K562 (cell line): ENCODE measurements around the gene GPR162. TPM values are rescaled to one million over a fixed set of nuclear protein-coding genes. Genes with fewer than 3 reads are reported as not detected.

Experiments used
- ARHGAP35 ChIP-seq: fragments of 450-650 bp; IDR thresholded peaks from 2 replicates; pipeline ENCODE4 v1.6.1; 2018; ENCODE audit not compliant: partially characterized antibody
- BHLHE40 ChIP-seq: IDR thresholded peaks from 2 replicates; pipeline ENCODE4 v1.6.1; 2011; ENCODE audit warnings: low read length, improper control_type of control experiment
- CBFB ChIP-seq: sonication (generic); formaldehyde crosslinking; IDR thresholded peaks from 2 replicates; pipeline ENCODE4 v1.4.0; 2020; ENCODE audit warnings: mild to moderate bottlenecking, missing genetic modification reagents
- FOSL1 ChIP-seq: fragments of 200-800 bp; sonication (Bioruptor generic); conservative IDR thresholded peaks from 2 replicates; pipeline ENCODE4 v1.6.1; 2016; ENCODE audit warnings: missing genetic modification characterization, missing compliant biosample characterization
- GATAD2A ChIP-seq: fragments of 450-650 bp; IDR thresholded peaks from 2 replicates; pipeline ENCODE4 v1.6.1; 2017
- KDM5B ChIP-seq: fragments of 200-600 bp; sonication (generic); IDR thresholded peaks from 2 replicates; pipeline ENCODE4 v1.6.1; 2012; ENCODE audit warnings: low read depth, mild to moderate bottlenecking, moderate library complexity, low read length, control low read depth, inconsistent platforms; ENCODE audit not compliant: insufficient replicate concordance
- MCM7 ChIP-seq, 2 experiments: fragments of 450-650 bp; IDR thresholded peaks; 2 replicates each; pipeline ENCODE4 v1.6.1; 2016 to 2018
- MED1 ChIP-seq: sonication (generic); formaldehyde crosslinking; IDR thresholded peaks from 2 replicates; pipeline ENCODE4 v1.8.1; 2023; ENCODE audit warnings: missing genetic modification reagents, borderline replicate concordance
- NBN ChIP-seq: fragments of 450-650 bp; IDR thresholded peaks from 2 replicates; pipeline ENCODE4 v1.6.1; 2016; ENCODE audit warnings: low read depth, mild to moderate bottlenecking
- NONO ChIP-seq, 2 experiments: fragments of 200-400 bp in 1 of 2; fragments of 450-650 bp in 1 of 2; formaldehyde crosslinking in 1 of 2; IDR thresholded peaks; 2 replicates each; pipeline ENCODE4 v1.6.1; 2017; ENCODE audit warnings: low read depth in 2 of 2, mild to moderate bottlenecking in 2 of 2, moderate library complexity in 2 of 2, low read length in 1 of 2
- ZNF133 ChIP-seq: fragments of 250-450 bp; sonication (Bioruptor Pico); IDR thresholded peaks from 2 replicates; pipeline ENCODE4 v1.4.0; 2020; ENCODE audit warnings: mild to moderate bottlenecking
- ZNF41 ChIP-seq: fragments of 250-450 bp; sonication (Bioruptor Pico); conservative IDR thresholded peaks from 2 replicates; pipeline ENCODE4 v1.4.0; 2020; ENCODE audit warnings: mild to moderate bottlenecking
- ZNF584 ChIP-seq: fragments of 200-800 bp; sonication (Bioruptor generic); IDR thresholded peaks from 2 replicates; pipeline ENCODE4 v1.6.1; 2016; ENCODE audit warnings: low read depth, mild to moderate bottlenecking, missing genetic modification characterization, missing compliant biosample characterization
- polyA plus RNA-seq, 8 experiments: library from polyadenylated mRNA; depleted of rRNA in 4 of 8; stranded (reverse) in 5 of 8; unstranded in 3 of 8; fragments of >200 nt; fragmentation: Nextera tagmentation in 2 of 8; fragmentation: Illumina TruSeq in 1 of 8; extraction: Ambion mirVana in 2 of 8; extraction: Trizol in 1 of 8; gene quantifications; 2 replicates each; pipeline versions ENCODE4 v1.2.1 to v1.2.3, GENCODE V29; 2011 to 2014; ENCODE audit warnings: inconsistent platforms in 1 of 8, missing spikeins in 1 of 8
- total RNA-seq, 7 experiments: library from RNA; depleted of rRNA in 6 of 7; stranded (reverse); fragments of >200 nt in 6 of 7; fragmentation: Illumina TruSeq in 2 of 7; extraction: Trizol in 2 of 7; gene quantifications; 2 replicates each; pipeline versions ENCODE4 v1.2.1 to v1.2.3, GENCODE V29; 2011 to 2021; ENCODE audit warnings: low replicate concordance in 1 of 7
- TF ChIP-seq, protein P1 (sequence below): sonication (generic); formaldehyde crosslinking; IDR thresholded peaks from 2 replicates; pipeline ENCODE4 v1.8.0; 2023; ENCODE audit warnings: mild to moderate bottlenecking, missing genetic modification reagents
- TF ChIP-seq, protein P2 (sequence below): sonication (generic); formaldehyde crosslinking; IDR thresholded peaks from 2 replicates; pipeline ENCODE4 v1.8.0; 2022; ENCODE audit warnings: mild to moderate bottlenecking, missing genetic modification reagents
- TF ChIP-seq, protein P3 (sequence below): fragments of 150-350 bp; conservative IDR thresholded peaks from 2 replicates; pipeline ENCODE4 v1.6.1; 2014; ENCODE audit warnings: low read length
- TF ChIP-seq, protein P4 (sequence below), 2 experiments: fragments of 450-650 bp in 1 of 2; sonication (generic) in 1 of 2; formaldehyde crosslinking in 1 of 2; IDR thresholded peaks in 1 of 2; conservative IDR thresholded peaks in 1 of 2; 2 replicates each; pipeline versions ENCODE4 v1.6.1 to v1.8.1; 2016 to 2023; ENCODE audit warnings: mild to moderate bottlenecking in 2 of 2, moderate library complexity in 2 of 2, inconsistent platforms in 1 of 2, missing genetic modification reagents in 1 of 2

GPR162 gene
- total and polyA plus RNA-seq, 9 of the 15 experiments (the other 6 are each of a cell fraction or from before 2014, with no cell fraction given): 0.65 to 1.8 (median 1.1) TPM; not detected in 2

DNA sequence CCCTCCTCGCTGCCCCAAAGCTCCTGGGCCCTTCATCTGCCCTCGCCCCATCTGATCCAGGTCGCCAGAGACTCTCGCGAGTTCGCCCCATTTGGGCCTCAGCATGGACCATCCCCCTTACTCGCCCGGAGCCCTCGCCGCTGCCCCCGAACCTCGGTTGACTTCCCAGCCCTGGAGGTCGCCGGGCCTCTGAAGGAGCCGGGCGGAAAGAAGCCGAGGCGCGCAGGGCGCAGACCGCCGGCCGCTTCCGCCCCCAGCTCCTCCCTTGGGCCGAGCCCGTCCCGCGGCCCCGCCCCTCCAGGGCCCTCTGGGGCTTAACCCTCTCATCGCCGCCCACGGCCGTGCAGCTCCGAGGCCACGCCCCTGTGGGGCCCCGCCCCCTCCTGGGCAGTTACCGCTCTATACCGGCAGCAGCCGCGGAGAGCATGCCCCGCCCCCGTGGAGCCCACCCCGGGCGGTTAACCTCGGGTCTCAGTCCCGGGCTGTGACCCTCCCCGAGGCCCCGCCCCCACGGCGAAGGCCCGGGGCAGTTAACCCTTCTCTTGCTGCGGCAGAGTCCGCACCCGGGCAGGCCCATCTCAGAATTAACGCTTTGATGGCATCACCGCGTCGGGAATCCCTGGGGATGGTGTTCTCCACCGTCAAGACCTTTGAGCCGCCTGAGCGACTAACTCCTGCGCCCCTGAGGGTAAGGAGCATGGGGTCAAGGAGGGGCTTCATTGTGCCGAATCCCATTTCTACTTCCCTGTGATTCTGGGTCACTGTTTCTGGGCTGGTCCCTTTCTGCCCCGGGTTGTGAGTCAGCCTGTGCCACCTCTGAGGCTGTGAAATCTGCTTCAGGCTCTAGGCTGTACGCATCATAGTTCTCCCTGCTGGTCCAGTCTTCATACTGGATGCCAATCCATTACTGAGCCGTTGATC is 51.7 kb downstream of the GPR162 start, which contains the start of gene SPSB2 (continued):
- TF ChIP-seq, protein P1, sequence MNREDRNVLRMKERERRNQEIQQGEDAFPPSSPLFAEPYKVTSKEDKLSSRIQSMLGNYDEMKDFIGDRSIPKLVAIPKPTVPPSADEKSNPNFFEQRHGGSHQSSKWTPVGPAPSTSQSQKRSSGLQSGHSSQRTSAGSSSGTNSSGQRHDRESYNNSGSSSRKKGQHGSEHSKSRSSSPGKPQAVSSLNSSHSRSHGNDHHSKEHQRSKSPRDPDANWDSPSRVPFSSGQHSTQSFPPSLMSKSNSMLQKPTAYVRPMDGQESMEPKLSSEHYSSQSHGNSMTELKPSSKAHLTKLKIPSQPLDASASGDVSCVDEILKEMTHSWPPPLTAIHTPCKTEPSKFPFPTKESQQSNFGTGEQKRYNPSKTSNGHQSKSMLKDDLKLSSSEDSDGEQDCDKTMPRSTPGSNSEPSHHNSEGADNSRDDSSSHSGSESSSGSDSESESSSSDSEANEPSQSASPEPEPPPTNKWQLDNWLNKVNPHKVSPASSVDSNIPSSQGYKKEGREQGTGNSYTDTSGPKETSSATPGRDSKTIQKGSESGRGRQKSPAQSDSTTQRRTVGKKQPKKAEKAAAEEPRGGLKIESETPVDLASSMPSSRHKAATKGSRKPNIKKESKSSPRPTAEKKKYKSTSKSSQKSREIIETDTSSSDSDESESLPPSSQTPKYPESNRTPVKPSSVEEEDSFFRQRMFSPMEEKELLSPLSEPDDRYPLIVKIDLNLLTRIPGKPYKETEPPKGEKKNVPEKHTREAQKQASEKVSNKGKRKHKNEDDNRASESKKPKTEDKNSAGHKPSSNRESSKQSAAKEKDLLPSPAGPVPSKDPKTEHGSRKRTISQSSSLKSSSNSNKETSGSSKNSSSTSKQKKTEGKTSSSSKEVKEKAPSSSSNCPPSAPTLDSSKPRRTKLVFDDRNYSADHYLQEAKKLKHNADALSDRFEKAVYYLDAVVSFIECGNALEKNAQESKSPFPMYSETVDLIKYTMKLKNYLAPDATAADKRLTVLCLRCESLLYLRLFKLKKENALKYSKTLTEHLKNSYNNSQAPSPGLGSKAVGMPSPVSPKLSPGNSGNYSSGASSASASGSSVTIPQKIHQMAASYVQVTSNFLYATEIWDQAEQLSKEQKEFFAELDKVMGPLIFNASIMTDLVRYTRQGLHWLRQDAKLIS: no peak
- TF ChIP-seq ZNF41 (CRISPR knock-in tag): no peak
- no peak for TF ChIP-seq NBN
- no peak for TF ChIP-seq KDM5B
- TF ChIP-seq MCM7 (IDR thresholded peaks at IDR 0.05): no peak
- TF ChIP-seq, protein P2, sequence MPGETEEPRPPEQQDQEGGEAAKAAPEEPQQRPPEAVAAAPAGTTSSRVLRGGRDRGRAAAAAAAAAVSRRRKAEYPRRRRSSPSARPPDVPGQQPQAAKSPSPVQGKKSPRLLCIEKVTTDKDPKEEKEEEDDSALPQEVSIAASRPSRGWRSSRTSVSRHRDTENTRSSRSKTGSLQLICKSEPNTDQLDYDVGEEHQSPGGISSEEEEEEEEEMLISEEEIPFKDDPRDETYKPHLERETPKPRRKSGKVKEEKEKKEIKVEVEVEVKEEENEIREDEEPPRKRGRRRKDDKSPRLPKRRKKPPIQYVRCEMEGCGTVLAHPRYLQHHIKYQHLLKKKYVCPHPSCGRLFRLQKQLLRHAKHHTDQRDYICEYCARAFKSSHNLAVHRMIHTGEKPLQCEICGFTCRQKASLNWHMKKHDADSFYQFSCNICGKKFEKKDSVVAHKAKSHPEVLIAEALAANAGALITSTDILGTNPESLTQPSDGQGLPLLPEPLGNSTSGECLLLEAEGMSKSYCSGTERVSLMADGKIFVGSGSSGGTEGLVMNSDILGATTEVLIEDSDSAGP (CRISPR knock-in tag): no peak
- no peak for TF ChIP-seq ZNF133 (CRISPR knock-in tag)
- no peak for TF ChIP-seq ARHGAP35
- TF ChIP-seq BHLHE40: no peak
- TF ChIP-seq, protein P3, sequence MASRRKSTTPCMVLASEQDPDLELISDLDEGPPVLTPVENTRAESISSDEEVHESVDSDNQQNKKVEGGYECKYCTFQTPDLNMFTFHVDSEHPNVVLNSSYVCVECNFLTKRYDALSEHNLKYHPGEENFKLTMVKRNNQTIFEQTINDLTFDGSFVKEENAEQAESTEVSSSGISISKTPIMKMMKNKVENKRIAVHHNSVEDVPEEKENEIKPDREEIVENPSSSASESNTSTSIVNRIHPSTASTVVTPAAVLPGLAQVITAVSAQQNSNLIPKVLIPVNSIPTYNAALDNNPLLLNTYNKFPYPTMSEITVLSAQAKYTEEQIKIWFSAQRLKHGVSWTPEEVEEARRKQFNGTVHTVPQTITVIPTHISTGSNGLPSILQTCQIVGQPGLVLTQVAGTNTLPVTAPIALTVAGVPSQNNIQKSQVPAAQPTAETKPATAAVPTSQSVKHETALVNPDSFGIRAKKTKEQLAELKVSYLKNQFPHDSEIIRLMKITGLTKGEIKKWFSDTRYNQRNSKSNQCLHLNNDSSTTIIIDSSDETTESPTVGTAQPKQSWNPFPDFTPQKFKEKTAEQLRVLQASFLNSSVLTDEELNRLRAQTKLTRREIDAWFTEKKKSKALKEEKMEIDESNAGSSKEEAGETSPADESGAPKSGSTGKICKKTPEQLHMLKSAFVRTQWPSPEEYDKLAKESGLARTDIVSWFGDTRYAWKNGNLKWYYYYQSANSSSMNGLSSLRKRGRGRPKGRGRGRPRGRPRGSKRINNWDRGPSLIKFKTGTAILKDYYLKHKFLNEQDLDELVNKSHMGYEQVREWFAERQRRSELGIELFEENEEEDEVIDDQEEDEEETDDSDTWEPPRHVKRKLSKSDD: no peak
- TF ChIP-seq GATAD2A: 0 out of 2 replicates have a peak, but pooled peaks have one; percentile 22
- TF ChIP-seq ZNF584: no peak
- 0 out of 4 replicates have a peak, but pooled peaks of 1 of the 2 experiments have one; percentile 15 for TF ChIP-seq NONO (IDR thresholded peaks at IDR 0.05; ENCODE audit: low read depth in 2 of 2, low read length in 1 of 2)
- no peak for TF ChIP-seq CBFB (CRISPR knock-in tag)
- TF ChIP-seq FOSL1 (tag): peak; percentile 40; the same call in 1 of the 2 replicates
- TF ChIP-seq, protein P4, sequence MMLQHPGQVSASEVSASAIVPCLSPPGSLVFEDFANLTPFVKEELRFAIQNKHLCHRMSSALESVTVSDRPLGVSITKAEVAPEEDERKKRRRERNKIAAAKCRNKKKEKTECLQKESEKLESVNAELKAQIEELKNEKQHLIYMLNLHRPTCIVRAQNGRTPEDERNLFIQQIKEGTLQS (IDR thresholded peaks at IDR 0.05): peak; percentile 31
- TF ChIP-seq, protein P4 (CRISPR knock-in tag; conservative IDR thresholded peaks at IDR 0.05): no peak
- no peak for TF ChIP-seq MED1 (CRISPR knock-in tag)
